ENCODE data around the gene CYP26A1.

GRCh38 chr10:93077860-93078337 lies 4.2 kb downstream of the CYP26A1 start:
- TF ChIP-seq CTCF (IDR thresholded peaks at IDR 0.05) (no peak), POLR2A (IDR thresholded peaks at IDR 0.05) (no peak)
